GM12891 (cell line): ENCODE measurements around the gene CDKN1C.

ENCODE experiments used
- PAX5 ChIP-seq: IDR thresholded peaks from 2 replicates; pipeline ENCODE4 v1.6.1; 2011; ENCODE audit warnings: low read length, moderate library complexity, mild to moderate bottlenecking; ENCODE audit not compliant: insufficient read depth, severe bottlenecking
- POLR2A ChIP-seq: IDR thresholded peaks from 2 replicates; pipeline ENCODE4 v1.6.1; 2011; ENCODE audit warnings: low read depth, low read length, control low read depth
- POLR2AphosphoS5 ChIP-seq: IDR thresholded peaks from 2 replicates; pipeline ENCODE4 v1.6.1; 2011; ENCODE audit warnings: low read depth, low read length, control low read depth
- POU2F2 ChIP-seq: IDR thresholded peaks from 2 replicates; pipeline ENCODE4 v1.6.1; 2011; ENCODE audit warnings: low read depth, mild to moderate bottlenecking, control low read depth, low read length, moderate library complexity
- SPI1 ChIP-seq: IDR thresholded peaks from 2 replicates; pipeline ENCODE4 v1.6.1; 2011; ENCODE audit warnings: low read depth, low read length, control low read depth
- TAF1 ChIP-seq: IDR thresholded peaks from 2 replicates; pipeline ENCODE4 v1.6.1; 2011; ENCODE audit warnings: low read depth, low read length, control low read depth

DNA sequence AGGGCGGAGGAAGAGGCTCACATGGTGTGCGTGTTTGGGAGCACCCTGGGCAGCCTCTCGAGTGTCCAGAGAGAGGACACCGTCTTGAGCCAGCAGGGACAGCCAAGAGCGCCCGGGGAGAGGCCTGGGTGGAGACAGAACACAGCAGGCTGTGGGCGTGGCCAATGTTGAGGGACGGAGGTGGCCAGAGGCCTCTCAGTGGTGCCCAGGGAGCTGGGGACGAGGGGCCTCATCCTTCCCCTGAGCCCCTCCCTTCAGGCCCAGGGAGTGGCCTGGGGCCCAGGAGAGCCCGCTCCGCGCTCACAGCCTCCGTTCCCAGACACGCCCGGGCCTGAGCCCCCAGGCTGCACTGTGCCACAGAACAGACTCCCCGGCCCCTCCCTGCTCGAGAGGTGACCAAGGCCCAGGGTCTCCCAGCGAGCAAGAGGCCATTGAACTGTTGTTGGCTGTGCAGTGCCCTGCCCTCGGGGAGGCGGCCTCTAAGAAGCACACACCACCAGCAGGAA is 48.4 kb downstream of the CDKN1C start:
- no peak for TF ChIP-seq POLR2A
- TF ChIP-seq POLR2AphosphoS5, result no peak
- TF ChIP-seq TAF1, result no peak
- no peak for TF ChIP-seq POU2F2
- TF ChIP-seq SPI1, result no peak
- TF ChIP-seq PAX5, result no peak
